PFSK-1 (cell line): ENCODE results near the gene ZNF628.

Experiments
- FOXP2 ChIP-seq: optimal IDR thresholded peaks from 2 replicates; pipeline ENCODE3; 2011; ENCODE audit warnings: borderline replicate concordance, control low read depth, inconsistent platforms; ENCODE audit not compliant: insufficient read depth; ENCODE audit errors: extremely low read length, extremely low read depth
- POLR2AphosphoS5 ChIP-seq: IDR thresholded peaks from 2 replicates; pipeline ENCODE4 v1.6.1; 2012; ENCODE audit warnings: low read depth, mild to moderate bottlenecking, control low read depth, low read length, moderate library complexity
- SIN3A ChIP-seq: IDR thresholded peaks from 2 replicates; pipeline ENCODE4 v1.6.1; 2012; ENCODE audit warnings: mild to moderate bottlenecking, low read length, moderate library complexity, borderline replicate concordance; ENCODE audit not compliant: insufficient read depth
- TAF1 ChIP-seq: IDR thresholded peaks from 2 replicates; pipeline ENCODE4 v1.6.1; 2012; ENCODE audit warnings: low read length, control low read depth, borderline replicate concordance; ENCODE audit not compliant: insufficient read depth
- TF ChIP-seq, protein P1 (sequence below), 2 experiments: IDR thresholded peaks; 2 replicates each; pipeline versions ENCODE4 v1.6.1 to v1.8.0; 2011 to 2012; ENCODE audit warnings: low read depth in 2 of 2, low read length in 2 of 2, control low read depth in 1 of 2, inconsistent platforms in 1 of 2, mild to moderate bottlenecking in 1 of 2, moderate library complexity in 1 of 2; ENCODE audit not compliant: insufficient read depth in 1 of 2

DNA sequence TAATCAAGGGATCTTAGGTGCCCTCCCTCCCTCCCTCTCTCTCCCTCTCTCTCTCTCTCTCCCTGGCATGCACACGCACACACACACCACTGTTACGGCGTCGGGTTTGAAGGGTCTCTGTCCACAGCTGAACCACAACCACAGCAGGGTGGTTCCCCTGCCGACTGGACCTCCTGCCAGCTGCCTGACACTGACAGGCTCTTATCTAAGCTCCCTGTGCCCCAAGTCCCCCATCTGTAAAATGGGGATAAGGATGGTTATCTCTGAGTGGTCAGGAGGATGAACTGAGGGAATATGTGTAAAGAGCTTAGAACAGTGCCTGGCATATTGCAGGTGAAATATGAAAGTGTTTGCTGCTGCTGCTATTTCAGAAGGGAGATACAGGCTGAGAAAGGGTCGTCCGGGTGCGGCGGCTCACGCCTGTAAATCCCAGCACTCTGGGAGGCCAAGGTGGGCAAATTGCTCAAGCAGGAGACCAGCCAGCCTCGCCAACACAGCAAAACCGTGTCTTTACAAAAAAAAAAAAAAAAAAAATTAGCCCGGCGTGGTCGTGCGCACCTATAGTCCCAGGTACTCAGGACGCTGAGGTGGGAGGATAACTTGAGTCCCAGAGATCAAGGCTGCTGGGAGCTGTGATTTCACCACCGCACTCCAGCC is 32.5 kb upstream of the ZNF628 start:
- TF ChIP-seq, protein P1, sequence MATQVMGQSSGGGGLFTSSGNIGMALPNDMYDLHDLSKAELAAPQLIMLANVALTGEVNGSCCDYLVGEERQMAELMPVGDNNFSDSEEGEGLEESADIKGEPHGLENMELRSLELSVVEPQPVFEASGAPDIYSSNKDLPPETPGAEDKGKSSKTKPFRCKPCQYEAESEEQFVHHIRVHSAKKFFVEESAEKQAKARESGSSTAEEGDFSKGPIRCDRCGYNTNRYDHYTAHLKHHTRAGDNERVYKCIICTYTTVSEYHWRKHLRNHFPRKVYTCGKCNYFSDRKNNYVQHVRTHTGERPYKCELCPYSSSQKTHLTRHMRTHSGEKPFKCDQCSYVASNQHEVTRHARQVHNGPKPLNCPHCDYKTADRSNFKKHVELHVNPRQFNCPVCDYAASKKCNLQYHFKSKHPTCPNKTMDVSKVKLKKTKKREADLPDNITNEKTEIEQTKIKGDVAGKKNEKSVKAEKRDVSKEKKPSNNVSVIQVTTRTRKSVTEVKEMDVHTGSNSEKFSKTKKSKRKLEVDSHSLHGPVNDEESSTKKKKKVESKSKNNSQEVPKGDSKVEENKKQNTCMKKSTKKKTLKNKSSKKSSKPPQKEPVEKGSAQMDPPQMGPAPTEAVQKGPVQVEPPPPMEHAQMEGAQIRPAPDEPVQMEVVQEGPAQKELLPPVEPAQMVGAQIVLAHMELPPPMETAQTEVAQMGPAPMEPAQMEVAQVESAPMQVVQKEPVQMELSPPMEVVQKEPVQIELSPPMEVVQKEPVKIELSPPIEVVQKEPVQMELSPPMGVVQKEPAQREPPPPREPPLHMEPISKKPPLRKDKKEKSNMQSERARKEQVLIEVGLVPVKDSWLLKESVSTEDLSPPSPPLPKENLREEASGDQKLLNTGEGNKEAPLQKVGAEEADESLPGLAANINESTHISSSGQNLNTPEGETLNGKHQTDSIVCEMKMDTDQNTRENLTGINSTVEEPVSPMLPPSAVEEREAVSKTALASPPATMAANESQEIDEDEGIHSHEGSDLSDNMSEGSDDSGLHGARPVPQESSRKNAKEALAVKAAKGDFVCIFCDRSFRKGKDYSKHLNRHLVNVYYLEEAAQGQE (IDR thresholded peaks at IDR 0.05; ENCODE audit: insufficient read depth in 1 of 2, low read depth in 2 of 2, low read length in 2 of 2): no peak
- TF ChIP-seq POLR2AphosphoS5: no peak
- no peak for TF ChIP-seq TAF1
- no peak for TF ChIP-seq SIN3A
- TF ChIP-seq FOXP2: no peak
